Endothelial cell of umbilical vein (primary cell): ENCODE data around the gene MAPKAP1.

Experiments
- CTCF ChIP-seq, 2 donors: IDR thresholded peaks; 1 replicate in 1 of 2; 2 replicates in 1 of 2; pipeline ENCODE4 v1.5.1; 2011; ENCODE audit warnings: low read length in 2 of 2, mild to moderate bottlenecking in 2 of 2, moderate library complexity in 2 of 2, control low read depth in 1 of 2, inconsistent platforms in 1 of 2, low read depth in 1 of 2; ENCODE audit not compliant: insufficient read depth in 1 of 2; ENCODE audit errors: extremely low read depth in 1 of 2
- EZH2 ChIP-seq: IDR thresholded peaks from 2 replicates; pipeline ENCODE4 v1.6.1; 2012; ENCODE audit warnings: borderline replicate concordance, low read depth, mild to moderate bottlenecking, moderate library complexity, low read length, inconsistent platforms; ENCODE audit not compliant: severe bottlenecking
- JUN ChIP-seq: IDR thresholded peaks from 2 replicates; pipeline ENCODE4 v1.6.1; 2011; ENCODE audit warnings: borderline replicate concordance, low read depth; ENCODE audit not compliant: insufficient read length, insufficient read depth
- MAX ChIP-seq: IDR thresholded peaks from 2 replicates; pipeline ENCODE4 v1.6.1; 2011; ENCODE audit not compliant: insufficient read depth, insufficient read length
- POLR2A ChIP-seq: IDR thresholded peaks from 2 replicates; pipeline ENCODE4 v1.6.1; 2012; ENCODE audit warnings: low read depth, mild to moderate bottlenecking, control low read depth, low read length
- POLR2AphosphoS5 ChIP-seq: IDR thresholded peaks from 2 replicates; pipeline ENCODE4 v1.6.1; 2012; ENCODE audit warnings: low read depth, mild to moderate bottlenecking, control low read depth, low read length, moderate library complexity; ENCODE audit not compliant: insufficient read depth

- TF ChIP-seq CTCF (IDR thresholded peaks at IDR 0.05; ENCODE audit: extremely low read depth in 1 of 2, insufficient read depth in 1 of 2, low read depth in 1 of 2, low read length in 2 of 2) (no peak), POLR2A (no peak), JUN (no peak), EZH2 (no peak), MAX (no peak), POLR2AphosphoS5 (no peak)
Measured at GRCh38 chr9:125504616-125505015, 202.4 kb downstream of the MAPKAP1 start.
